Neural progenitor cell (in vitro differentiated cells): ENCODE measurements around the gene DCDC1. TPM values are rescaled to one million over a fixed set of nuclear protein-coding genes. Genes with fewer than 3 reads are reported as not detected.

Experiments
- DNase-seq: peaks from one replicate; pipeline ENCODE4 v3.0.0-alpha.2; 2016; ENCODE audit warnings: low spot score
- H2AFZ ChIP-seq: fragments of 200-600 bp; sonication (generic); replicated peaks from 2 replicates; pipeline ENCODE4 v1.6.1; 2016; ENCODE audit warnings: antibody characterized with exemption
- H3F3A ChIP-seq: fragments of 200-600 bp; sonication (generic); 2 replicates; pipeline ENCODE4 v1.6.1; 2016; ENCODE audit warnings: antibody characterized with exemption, low read depth
- H3K27ac ChIP-seq: fragments of 200-600 bp; sonication (generic); 2 replicates; pipeline ENCODE4 v1.5.1; 2016; ENCODE audit warnings: mild to moderate bottlenecking
- H3K27me3 ChIP-seq: fragments of 200-600 bp; sonication (generic); 2 replicates; pipeline ENCODE4 v1.6.1; 2016; ENCODE audit warnings: mild to moderate bottlenecking, moderate library complexity
- H3K36me3 ChIP-seq: fragments of 200-600 bp; sonication (generic); 2 replicates; pipeline ENCODE4 v1.5.1; 2016
- H3K4me1 ChIP-seq: fragments of 200-600 bp; sonication (generic); 2 replicates; pipeline ENCODE4 v1.6.1; 2016; ENCODE audit warnings: mixed run types
- H3K4me2 ChIP-seq: fragments of 200-600 bp; sonication (generic); 2 replicates; pipeline ENCODE4 v1.6.1; 2016
- H3K4me3 ChIP-seq: fragments of 200-600 bp; sonication (generic); 2 replicates; pipeline ENCODE4 v1.5.1; 2016
- H3K79me2 ChIP-seq: fragments of 200-600 bp; sonication (generic); 2 replicates; pipeline ENCODE4 v1.6.1; 2016; ENCODE audit warnings: low read depth
- H3K9ac ChIP-seq: fragments of 200-600 bp; sonication (generic); 2 replicates; pipeline ENCODE4 v1.6.1; 2016
- H3K9me3 ChIP-seq: fragments of 200-600 bp; sonication (generic); 2 replicates; pipeline ENCODE4 v1.5.1; 2016; ENCODE audit warnings: low read depth
- H4K20me1 ChIP-seq: fragments of 200-600 bp; sonication (generic); 2 replicates; pipeline ENCODE4 v1.6.1; 2016; ENCODE audit warnings: low read depth
- H3K27ac Mint-ChIP-seq: 3 replicates; pipeline ENCODE4 v1.8.0; 2021; ENCODE audit warnings: mixed read lengths
- H3K27me3 Mint-ChIP-seq: 2 replicates; pipeline ENCODE4 v1.8.0; 2022; ENCODE audit warnings: low read depth, mild to moderate bottlenecking, inconsistent platforms, moderate library complexity, mixed read lengths; ENCODE audit not compliant: insufficient read depth
- H3K36me3 Mint-ChIP-seq: 3 replicates; pipeline ENCODE4 v1.8.0; 2021; ENCODE audit warnings: mixed read lengths
- H3K4me1 Mint-ChIP-seq: 3 replicates; pipeline ENCODE4 v1.8.0; 2021; ENCODE audit warnings: mixed read lengths
- H3K4me3 Mint-ChIP-seq: 3 replicates; pipeline ENCODE4 v1.8.0; 2021; ENCODE audit warnings: mild to moderate bottlenecking, moderate library complexity, mixed read lengths
- H3K9me3 Mint-ChIP-seq: 3 replicates; pipeline ENCODE4 v1.8.0; 2020; ENCODE audit warnings: mixed read lengths
- CTCF ChIP-seq: fragments of 200-600 bp; sonication (generic); IDR thresholded peaks from 2 replicates; pipeline ENCODE4 v1.5.1; 2017; ENCODE audit warnings: antibody characterized with exemption, mild to moderate bottlenecking
- EZH2 ChIP-seq: fragments of 200-600 bp; sonication (generic); IDR thresholded peaks from 2 replicates; pipeline ENCODE4 v1.6.1; 2017; ENCODE audit warnings: antibody characterized with exemption, mild to moderate bottlenecking, moderate library complexity
- EZH2phosphoT487 ChIP-seq: fragments of 200-600 bp; sonication (generic); IDR thresholded peaks from 2 replicates; pipeline ENCODE4 v1.6.1; 2017; ENCODE audit warnings: antibody characterized with exemption
- total RNA-seq: library from RNA; depleted of rRNA; stranded (reverse); fragments of >200 nt; gene quantifications from 2 replicates; pipeline ENCODE4 v1.2.3, GENCODE V29; 2015; ENCODE audit warnings: low replicate concordance

DCDC1 gene
- total RNA-seq, 1 donor from 2014 or later, result 5.0 TPM

GRCh38 chr11:30991376-30991775 is 378.2 kb downstream of the DCDC1 start:
- no peak overlapping the region for H3K27ac ChIP-seq
- no peak overlapping the region for H3K9ac ChIP-seq
- H3K4me1 ChIP-seq, result peaks cover 10% of the 10 kb centered on the region
- H3K4me3 Mint-ChIP-seq, result no peak overlapping the region
- DNase-seq, result no peak
- peaks cover 10% of the 10 kb centered on the region for H3K4me1 Mint-ChIP-seq
- H3K9me3 Mint-ChIP-seq, result peaks cover 2% of the 10 kb centered on the region
- no peaks in the 10 kb centered on the region for H3K36me3 ChIP-seq
- no peaks in the 10 kb centered on the region for H3K27me3 ChIP-seq
- H3K79me2 ChIP-seq, result no peaks in the 10 kb centered on the region
- peaks cover 1% of the 10 kb centered on the region for H3K36me3 Mint-ChIP-seq
- no peaks in the 10 kb centered on the region for H4K20me1 ChIP-seq
- H2AFZ ChIP-seq, result no peak overlapping the region
- H3K4me3 ChIP-seq, result no peak overlapping the region
- no peak for TF ChIP-seq EZH2phosphoT487
- TF ChIP-seq CTCF, result no peak
- H3K27me3 Mint-ChIP-seq, result no peaks in the 10 kb centered on the region
- H3K9me3 ChIP-seq, result no peaks in the 10 kb centered on the region
- no peak overlapping the region for H3K27ac Mint-ChIP-seq
- no peaks in the 10 kb centered on the region for H3F3A ChIP-seq
- no peak overlapping the region for H3K4me2 ChIP-seq

- Mint-ChIP-seq H3K27me3 (no peaks in the 10 kb centered on the region), H3K4me1 (peaks cover 10% of the 10 kb centered on the region), H3K27ac (no peak overlapping the region)
Measured at GRCh38 chr11:30990625-30991296, 378.8 kb downstream of the DCDC1 start.

GRCh38 chr11:30987819-30988218 is 381.7 kb downstream of the DCDC1 start:
- peaks cover 29% of the 10 kb centered on the region for H3K4me1 Mint-ChIP-seq
- Histone ChIP-seq H3K4me2 (no peak overlapping the region), H3K4me1 (peaks cover 32% of the 10 kb centered on the region), H3K9ac (no peak overlapping the region), H3K27me3 (no peaks in the 10 kb centered on the region), H3K79me2 (no peaks in the 10 kb centered on the region), H3K36me3 (no peaks in the 10 kb centered on the region), H2AFZ (no peak overlapping the region), H3F3A (no peaks in the 10 kb centered on the region), H4K20me1 (no peaks in the 10 kb centered on the region), H3K4me3 (no peak overlapping the region), H3K27ac (no peak overlapping the region), H3K9me3 (no peaks in the 10 kb centered on the region)
- H3K27me3 Mint-ChIP-seq, result no peaks in the 10 kb centered on the region
- DNase-seq, result no peak
- no peak overlapping the region for H3K27ac Mint-ChIP-seq
- H3K9me3 Mint-ChIP-seq, result peaks cover 3% of the 10 kb centered on the region
- no peaks in the 10 kb centered on the region for H3K36me3 Mint-ChIP-seq
- no peak for TF ChIP-seq EZH2
- TF ChIP-seq EZH2phosphoT487, result no peak
- no peak for TF ChIP-seq CTCF
- no peak overlapping the region for H3K4me3 Mint-ChIP-seq

More at GRCh38 chr11:30990625-30991296, 378.8 kb downstream of the DCDC1 start:
- Mint-ChIP-seq H3K4me3 (no peak overlapping the region), H3K36me3 (no peaks in the 10 kb centered on the region), H3K9me3 (peaks cover 3% of the 10 kb centered on the region)
- H2AFZ ChIP-seq, result no peak overlapping the region
- no peaks in the 10 kb centered on the region for H3K36me3 ChIP-seq
- H3K4me3 ChIP-seq, result no peak overlapping the region
- no peaks in the 10 kb centered on the region for H3K79me2 ChIP-seq
- no peak overlapping the region for H3K27ac ChIP-seq
- H4K20me1 ChIP-seq, result no peaks in the 10 kb centered on the region
- no peaks in the 10 kb centered on the region for H3K27me3 ChIP-seq
- no peak for TF ChIP-seq EZH2phosphoT487
- TF ChIP-seq EZH2, result no peak
- TF ChIP-seq CTCF, result no peak
- no peak overlapping the region for H3K4me2 ChIP-seq
- H3K9ac ChIP-seq, result no peak overlapping the region
- H3K9me3 ChIP-seq, result no peaks in the 10 kb centered on the region
- peaks cover 10% of the 10 kb centered on the region for H3K4me1 ChIP-seq
- no peaks in the 10 kb centered on the region for H3F3A ChIP-seq
- DNase-seq, result no peak
